GM23248 (cell line): ENCODE results near the gene ABR.

Experiments used
- EZH2 ChIP-seq: fragments of 200-600 bp; sonication (generic); IDR thresholded peaks from 2 replicates; pipeline ENCODE4 v1.6.1; 2018; ENCODE audit warnings: antibody characterized with exemption, mild to moderate bottlenecking; ENCODE audit not compliant: insufficient read depth, poor library complexity, severe bottlenecking
- EZH2phosphoT487 ChIP-seq: fragments of 200-600 bp; sonication (generic); IDR thresholded peaks from 2 replicates; pipeline ENCODE4 v1.6.1; 2018; ENCODE audit warnings: antibody characterized with exemption, moderate library complexity, mild to moderate bottlenecking, low read depth; ENCODE audit not compliant: insufficient read depth

GRCh38 chr17:1221209-1221608 is 41.4 kb upstream of the ABR start:
- TF ChIP-seq EZH2 = no peak
- TF ChIP-seq EZH2phosphoT487 = no peak
